RPMI7951 (cell line): ENCODE data around the gene HM13. TPM values are rescaled to one million over a fixed set of nuclear protein-coding genes. Genes with fewer than 3 reads are reported as not detected.
"Not testable (repeated sequence)": the region's sequence is repeated elsewhere in the genome, so short reads cannot be mapped to it uniquely, and the experiment has no call there.

ENCODE experiments used
- DNase-seq: peaks from one replicate; pipeline ENCODE4 v3.0.0-alpha.2; 2012; ENCODE audit warnings: low read depth
- total RNA-seq: library from RNA; depleted of rRNA; stranded (reverse); fragments of >200 nt; shearing (Covaris generic); gene quantifications from 2 replicates; pipeline ENCODE4 v1.2.3, GENCODE V29; 2014; rRNA removed

Gene HM13
- total RNA-seq, 1 experiment from 2014 or later = 176 TPM

DNA sequence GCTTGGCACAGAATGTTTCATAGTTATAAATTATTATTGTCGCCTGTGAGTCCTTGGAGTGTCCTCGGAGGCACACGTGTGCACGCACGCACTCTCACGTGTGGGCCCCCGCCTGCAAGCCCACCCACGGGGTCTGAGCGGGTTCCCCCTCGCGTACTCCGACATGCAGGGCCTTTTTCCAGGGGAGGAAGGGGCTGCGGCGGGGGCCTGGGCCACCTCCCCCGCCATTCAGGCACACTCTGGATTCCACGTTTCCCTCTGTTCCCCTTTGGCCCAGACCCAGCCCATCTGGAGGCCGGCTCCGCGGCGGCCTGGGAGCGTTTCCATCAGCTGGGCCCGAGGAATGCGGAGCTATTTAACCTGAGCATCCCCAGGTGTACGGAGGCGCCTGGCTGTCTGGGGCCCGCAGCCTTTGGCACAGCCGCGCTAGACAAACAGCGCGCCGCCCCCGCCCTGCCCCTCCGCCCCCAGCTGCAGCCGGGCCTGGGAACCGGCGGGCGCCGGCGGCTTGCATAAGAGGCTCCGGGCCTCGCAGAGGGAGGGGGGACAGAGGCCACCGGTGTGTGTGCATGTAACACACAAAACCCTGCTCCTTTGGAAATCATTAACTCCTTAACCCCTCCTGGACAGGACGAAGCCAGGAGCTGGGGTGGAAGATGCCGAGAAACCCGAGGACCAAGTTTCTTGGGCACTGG lies 94.2 kb downstream of the HM13 start:
- DNase-seq = peak; percentile 75

DNA sequence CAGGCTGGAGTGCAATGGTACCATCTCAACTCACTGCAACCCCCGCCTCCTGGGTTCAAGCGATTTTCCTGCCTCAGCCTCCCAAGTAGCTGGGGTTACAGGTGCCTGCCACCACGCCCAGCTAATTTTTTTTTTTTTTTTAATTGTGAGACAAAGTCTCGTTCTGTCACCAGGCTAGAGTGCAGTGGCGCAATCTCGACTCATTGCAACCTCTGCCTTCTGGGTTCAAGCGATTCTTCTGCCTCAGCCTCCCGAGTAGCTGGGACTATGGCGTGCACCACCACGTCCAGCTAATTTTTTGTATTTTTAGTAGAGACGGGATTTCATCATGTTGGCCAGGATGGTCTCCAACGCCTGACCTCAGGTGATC lies 98.0 kb downstream of the HM13 start:
- DNase-seq = not testable (repeated sequence)

DNA sequence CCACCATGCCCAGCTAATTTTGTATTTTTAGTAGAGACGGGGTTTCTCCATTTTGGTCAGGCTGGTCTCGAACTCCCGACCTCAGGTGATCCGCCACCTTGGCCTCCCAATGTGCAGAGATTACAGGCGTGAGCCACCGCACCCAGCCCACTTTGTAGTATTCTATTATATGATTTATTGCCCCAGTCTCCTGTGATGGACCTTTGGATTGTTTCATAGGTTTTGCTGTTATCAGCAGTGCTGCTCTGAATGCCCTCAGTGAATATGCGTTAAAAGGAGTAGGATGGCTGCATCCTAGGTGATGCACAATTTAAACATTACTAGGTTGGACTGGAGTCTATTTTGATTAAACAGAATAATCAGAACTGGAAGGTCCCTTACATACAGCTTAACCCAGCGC lies 101.2 kb downstream of the HM13 start:
- DNase-seq = no peak

DNA sequence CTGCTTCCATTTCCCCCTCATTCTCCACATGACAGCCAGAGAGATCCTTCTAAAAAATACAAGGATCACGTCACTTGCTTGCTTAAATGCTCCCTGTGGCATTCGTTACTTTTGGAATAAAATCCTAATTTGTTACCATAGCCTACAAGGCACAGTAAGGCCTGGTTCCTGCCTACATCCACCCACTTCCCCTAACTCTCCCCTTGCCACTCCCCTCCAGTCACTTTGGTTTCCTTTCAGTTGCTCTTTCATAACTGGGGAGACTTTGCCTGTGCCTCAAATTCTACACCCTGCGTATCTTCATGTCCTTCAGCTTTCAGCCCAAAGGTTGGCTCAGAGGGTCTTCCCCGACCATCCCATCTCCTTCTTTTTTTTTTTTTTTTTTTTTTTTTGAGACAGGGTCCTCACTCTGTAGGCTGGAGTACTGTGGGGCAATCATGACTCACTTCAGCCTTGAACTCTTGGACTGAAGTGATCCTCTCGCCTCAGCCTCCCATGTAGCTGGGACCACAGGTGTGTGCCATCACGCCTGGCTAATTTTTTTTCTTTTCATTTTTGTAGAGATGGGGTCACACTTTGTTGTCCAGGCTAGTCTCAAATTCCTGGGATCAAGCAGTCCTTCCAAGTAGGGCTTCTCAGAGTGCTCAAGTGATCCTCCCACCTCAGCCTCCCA lies 103.3 kb downstream of the HM13 start:
- no peak for DNase-seq

Other genes starting within 250 kb of the HM13 start
- gene DEFB116, start 205.9 kb upstream of the HM13 start, total RNA-seq = not detected in 2 replicates
- not detected in 2 replicates for gene DEFB118, start 145.8 kb upstream of the HM13 start, total RNA-seq
- gene DEFB119, start 123.9 kb upstream of the HM13 start, total RNA-seq = not detected in 2 replicates
- not detected in 2 replicates for gene DEFB121, start 108.2 kb upstream of the HM13 start, total RNA-seq
- not detected in 2 replicates for gene DEFB123, start 73.8 kb upstream of the HM13 start, total RNA-seq
- gene DEFB124, start 39.3 kb upstream of the HM13 start, total RNA-seq = not detected in 2 replicates
- 0.24 and 0.39 TPM in 2 replicates for gene REM1, start 39.2 kb upstream of the HM13 start, total RNA-seq
- gene ID1, start 90.8 kb downstream of the HM13 start, total RNA-seq = 315 and 437 TPM in 2 replicates
- not detected in 2 replicates for gene COX4I2, start 123.5 kb downstream of the HM13 start, total RNA-seq
- gene BCL2L1, start 208.4 kb downstream of the HM13 start, total RNA-seq = 71.8 and 86.4 TPM in 2 replicates
- gene TPX2, start 224.8 kb downstream of the HM13 start, total RNA-seq = 293 and 312 TPM in 2 replicates